ENCODE results near the gene ZFP1. TPM values are rescaled to one million over a fixed set of nuclear protein-coding genes. Genes with fewer than 3 reads are reported as not detected.

Gene ZFP1
- total RNA-seq, 4 donors from 2014 or later = 5.5 to 12.6 (median 7.0) TPM

GRCh38 chr16:75216576-75216975 lies 68.3 kb downstream of the ZFP1 start:
- ATAC-seq (ENCODE audit: low FRiP score) (no peak), DNase-seq (ENCODE audit: low spot score) (no peak)
- no peak for TF ChIP-seq CTCF (IDR thresholded peaks at IDR 0.05)

GRCh38 chr16:75217389-75217851 lies 69.1 kb downstream of the ZFP1 start:
- no peak for TF ChIP-seq CTCF (IDR thresholded peaks at IDR 0.05)
- ATAC-seq (ENCODE audit: low FRiP score) (no peak), DNase-seq (ENCODE audit: low spot score) (no peak)

GRCh38 chr16:75218256-75219076 lies 70.1 kb downstream of the ZFP1 start, which contains the start of gene CTRB1:
Gene CTRB1, plus strand, starts transcription at chr16:75218988. Its CDS starts 20 bp downstream, at chr16:75219008.
- ATAC-seq (ENCODE audit: low FRiP score) (no peak), DNase-seq (ENCODE audit: low spot score) (no peak)
- no peak for TF ChIP-seq CTCF (IDR thresholded peaks at IDR 0.05)

- DNase-seq (ENCODE audit: low spot score) = no peak
- no peak for ATAC-seq (ENCODE audit: low FRiP score)
- no peak for TF ChIP-seq CTCF (IDR thresholded peaks at IDR 0.05)
Measured at GRCh38 chr16:75219088-75219487, 70.8 kb downstream of the ZFP1 start.

- ATAC-seq (ENCODE audit: low FRiP score) (no peak), DNase-seq (ENCODE audit: low spot score) (no peak)
- no peak for TF ChIP-seq CTCF (IDR thresholded peaks at IDR 0.05)
Measured at GRCh38 chr16:75219838-75220237, 71.5 kb downstream of the ZFP1 start.

Other genes with a start within 250 kb of the ZFP1 start
- 10 to 100 TPM; 16.3 to 30.6 (median 21.8) TPM for gene WDR59, start 163.4 kb upstream of the ZFP1 start, total RNA-seq
- gene ZNRF1, start 149.5 kb upstream of the ZFP1 start, total RNA-seq = 10 to 100 TPM in 3 of 4 donors, 1 to 10 TPM in 1; 7.5 to 20.7 (median 15.1) TPM
- 10 to 100 TPM; 10.2 to 52.5 (median 17.4) TPM for gene LDHD, start 31.7 kb upstream of the ZFP1 start, total RNA-seq
- gene CTRB2, start 58.6 kb downstream of the ZFP1 start, total RNA-seq = not detected
- under 1 TPM in 1 of 4 donors, not detected in 3; 0.69 TPM for gene CTRB1, start 70.5 kb downstream of the ZFP1 start, total RNA-seq
- 10 to 100 TPM; 30.1 to 98.0 (median 38.0) TPM for gene BCAR1, start 103.1 kb downstream of the ZFP1 start, total RNA-seq

Data from omental fat pad (tissue), 4 donors.